Common myeloid progenitor, CD34-positive (primary cell): ENCODE data around the gene CAT.

Experiments used
- CTCF ChIA-PET: fragments of 350-600 bp; sonication (Branson Sonifier 250); formaldehyde crosslinking; loops from one replicate; lab custom pipeline; 2021; ENCODE audit warnings: antibody characterized with exemption; lab: Charles Lee
- POLR2A ChIA-PET: fragments of 350-600 bp; sonication (Branson Sonifier 250); formaldehyde crosslinking; loops from one replicate; lab custom pipeline; 2021; ENCODE audit warnings: antibody characterized with exemption; lab: Charles Lee
- DNase-seq, 3 donors: peaks; one replicate each; pipeline versions ENCODE4 v3.0.0 to v3.0.0-alpha.2; 2013
- H3K27ac ChIP-seq, 2 experiments: 1 replicate in 1 of 2; 2 replicates in 1 of 2; pipeline ENCODE4 v1.7.0; 2013; ENCODE audit warnings: inconsistent platforms in 2 of 2, low read length in 2 of 2, mild to moderate bottlenecking in 2 of 2, low read depth in 1 of 2, moderate library complexity in 1 of 2; ENCODE audit not compliant: severe bottlenecking in 2 of 2, insufficient read depth in 1 of 2, poor library complexity in 1 of 2
- H3K27me3 ChIP-seq, 5 experiments: replicated peaks in 2 of 5; 1 replicate in 3 of 5; 2 replicates in 2 of 5; pipeline versions ENCODE4 v1.6.1 to v1.7.0; 2013; ENCODE audit warnings: low read length in 4 of 5, mild to moderate bottlenecking in 2 of 5, moderate library complexity in 2 of 5, inconsistent platforms in 1 of 5; ENCODE audit not compliant: insufficient read depth in 5 of 5, control insufficient read depth in 4 of 5
- H3K36me3 ChIP-seq, 4 experiments: 1 replicate in 2 of 4; 2 replicates in 2 of 4; pipeline versions ENCODE4 v1.6.1 to v1.7.0; 2013; ENCODE audit warnings: low read length in 3 of 4, control low read depth in 1 of 4, mild to moderate bottlenecking in 1 of 4; ENCODE audit not compliant: control insufficient read depth in 4 of 4, insufficient read depth in 4 of 4
- H3K4me1 ChIP-seq, 4 experiments: 1 replicate in 3 of 4; 2 replicates in 1 of 4; pipeline versions ENCODE4 v1.6.1 to v1.7.1; 2013; ENCODE audit warnings: low read length in 3 of 4, mild to moderate bottlenecking in 3 of 4, control low read depth in 1 of 4, inconsistent platforms in 1 of 4, moderate library complexity in 1 of 4; ENCODE audit not compliant: control insufficient read depth in 4 of 4, insufficient read depth in 4 of 4; ENCODE audit errors: control extremely low read depth in 1 of 4
- H3K4me3 ChIP-seq, 7 experiments: 1 replicate in 4 of 7; 2 replicates in 3 of 7; pipeline versions ENCODE4 v1.5.1 to v1.7.0; 2013; ENCODE audit warnings: mild to moderate bottlenecking in 7 of 7, low read length in 6 of 7, moderate library complexity in 6 of 7, inconsistent platforms in 2 of 7, low read depth in 2 of 7, control low read depth in 1 of 7; ENCODE audit not compliant: insufficient read depth in 4 of 7, control insufficient read depth in 1 of 7; ENCODE audit errors: extremely low read depth in 1 of 7
- H3K9me3 ChIP-seq, 5 experiments: 1 replicate in 4 of 5; 2 replicates in 1 of 5; pipeline versions ENCODE4 v1.6.1 to v1.7.1; 2013; ENCODE audit warnings: low read length in 4 of 5, mild to moderate bottlenecking in 2 of 5, inconsistent platforms in 1 of 5, low read depth in 1 of 5, moderate library complexity in 1 of 5; ENCODE audit not compliant: control insufficient read depth in 4 of 5, insufficient read depth in 2 of 5; ENCODE audit errors: control extremely low read depth in 1 of 5
- WGBS: methylation state at CpG from one replicate; pipeline ENCODE4 v1.1.5; 2013; ENCODE audit not compliant: insufficient coverage; 5-methylcytosine and 5-hydroxymethylcytosine counted together

CAT gene

DNA sequence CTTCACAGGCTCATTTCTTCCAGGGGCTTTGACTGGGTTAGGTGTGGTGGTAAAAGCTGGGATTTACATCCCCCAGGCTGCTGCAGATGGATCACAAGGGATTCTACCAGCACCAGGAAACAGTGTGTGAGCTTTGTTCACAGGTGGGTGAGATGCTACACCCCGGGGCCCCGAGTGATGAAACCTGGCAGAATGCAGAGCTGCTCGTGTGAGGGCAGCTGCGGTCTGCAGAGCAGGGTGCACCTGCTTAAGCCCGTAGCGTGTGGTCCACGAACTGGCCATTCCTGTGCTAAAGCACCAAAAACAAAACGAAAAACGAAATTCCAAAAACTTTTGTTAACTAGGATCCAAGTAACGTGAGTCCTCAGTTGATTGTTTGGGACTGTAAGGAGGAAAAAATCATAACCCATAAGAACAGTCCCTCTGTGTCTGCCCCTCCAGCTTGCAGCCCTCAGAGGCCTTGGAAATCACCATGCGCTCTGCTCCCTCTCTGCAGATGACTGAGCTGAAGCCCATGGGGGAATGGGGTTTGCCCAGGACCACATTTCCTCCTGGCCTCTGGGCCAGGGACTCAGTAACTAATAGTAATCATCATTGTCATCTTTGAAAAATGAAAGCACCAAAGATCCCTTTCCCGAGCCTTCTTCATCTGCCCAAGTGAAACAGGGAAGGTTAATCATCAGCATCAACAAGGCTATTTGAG is 50.3 kb downstream of the CAT start:
- ChIA-PET CTCF (interaction anchor here (1.1 to 1.6 kb wide), 6 partner anchors 10 to 98 kb away, joined by 3 to 6 read pairs (median 3); no protein-coding TSS in a partner anchor), POLR2A (no interaction called here)
- Histone ChIP-seq H3K4me3 (no peak overlapping the region), H3K27ac (no peak overlapping the region), H3K27me3 (no peaks in the 10 kb centered on the region), H3K4me1 (no peaks in the 10 kb centered on the region), H3K9me3 (no peaks in the 10 kb centered on the region), H3K36me3 (no peaks in the 10 kb centered on the region)
- WGBS = 100% methylated on average over 8 of the region's 12 CpGs
- no peak for DNase-seq

DNA sequence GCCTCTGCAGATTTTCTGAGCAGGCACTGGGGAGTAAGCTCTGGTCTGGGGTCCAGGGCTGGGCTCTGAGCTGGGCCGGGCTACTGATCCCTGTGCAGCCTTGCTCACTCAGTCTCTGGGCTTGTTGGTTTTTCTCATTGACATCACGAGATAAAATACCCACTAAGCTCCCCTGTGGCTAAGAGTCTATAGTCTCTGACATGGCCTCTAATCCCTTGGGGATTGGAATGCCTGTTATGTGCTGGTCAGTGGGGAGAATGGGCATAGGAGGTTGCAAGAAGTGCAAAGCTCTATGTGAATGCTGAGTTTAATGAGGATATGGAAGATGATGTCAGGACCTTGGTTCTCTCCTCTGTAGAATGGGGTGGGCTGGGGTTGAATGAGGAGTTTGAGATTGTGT is 51.6 kb downstream of the CAT start:
- no peak for DNase-seq
- H3K4me1 ChIP-seq = no peaks in the 10 kb centered on the region

DNA sequence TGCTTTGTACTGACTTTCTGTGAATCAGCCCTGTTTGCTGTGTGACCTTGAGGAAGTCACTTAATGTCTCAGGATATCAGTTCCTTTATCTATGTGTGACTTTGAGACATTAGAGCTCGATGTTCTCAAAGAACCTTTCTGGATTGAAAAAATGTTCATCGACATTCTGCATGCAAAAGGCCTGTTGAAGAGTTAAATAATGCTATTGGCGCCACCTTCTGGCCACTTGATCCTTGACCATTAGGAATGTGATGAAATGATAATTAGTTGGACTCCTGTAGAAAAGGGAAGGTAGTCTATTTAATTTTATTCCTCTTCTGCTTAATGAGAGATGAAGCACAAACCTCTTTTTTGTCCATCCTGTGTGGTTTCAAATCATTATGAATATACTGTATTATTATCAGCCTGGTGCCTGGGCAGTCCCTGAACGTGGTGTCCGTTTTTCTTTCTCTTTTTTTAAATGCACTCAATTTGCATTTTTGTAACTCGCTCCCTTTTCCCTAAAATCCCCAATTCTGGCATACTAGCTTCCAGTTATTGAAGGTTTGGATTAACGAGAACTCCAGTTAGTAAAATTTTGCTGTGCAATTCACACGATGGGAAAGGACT is 54.2 kb downstream of the CAT start:
- no peaks in the 10 kb centered on the region for H3K36me3 ChIP-seq
- 59% methylated on average over 8 of the region's 8 CpGs for WGBS
- peak; percentile 67 to 77 (median 70) for DNase-seq
- CTCF ChIA-PET = interaction anchor here (0.6 to 2.7 kb wide), 19 partner anchors 10 to 505 kb away, joined by 3 to 9 read pairs (median 4); no protein-coding TSS in a partner anchor
- H3K9me3 ChIP-seq = no peaks in the 10 kb centered on the region
- H3K27ac ChIP-seq = no peak overlapping the region
- POLR2A ChIA-PET = interaction anchor here (0.7 kb wide), 1 partner anchor 436 kb away, joined by 3 read pairs; no protein-coding TSS in a partner anchor
- no peaks in the 10 kb centered on the region for H3K27me3 ChIP-seq
- H3K4me1 ChIP-seq = no peaks in the 10 kb centered on the region
- H3K4me3 ChIP-seq = no peak overlapping the region

More for the DNA sequence above, 51.6 kb downstream of the CAT start:
- CTCF ChIA-PET = interaction anchor here (1.1 to 1.2 kb wide), 2 partner anchors 14 to 96 kb away, joined by 3 read pairs; no protein-coding TSS in a partner anchor
- no peaks in the 10 kb centered on the region for H3K27me3 ChIP-seq
- H3K36me3 ChIP-seq = no peaks in the 10 kb centered on the region
- H3K27ac ChIP-seq = no peak overlapping the region
- POLR2A ChIA-PET = no interaction called here
- H3K9me3 ChIP-seq = no peaks in the 10 kb centered on the region
- WGBS = 100% methylated on average over 1 of the region's 2 CpGs
- H3K4me3 ChIP-seq = no peak overlapping the region

DNA sequence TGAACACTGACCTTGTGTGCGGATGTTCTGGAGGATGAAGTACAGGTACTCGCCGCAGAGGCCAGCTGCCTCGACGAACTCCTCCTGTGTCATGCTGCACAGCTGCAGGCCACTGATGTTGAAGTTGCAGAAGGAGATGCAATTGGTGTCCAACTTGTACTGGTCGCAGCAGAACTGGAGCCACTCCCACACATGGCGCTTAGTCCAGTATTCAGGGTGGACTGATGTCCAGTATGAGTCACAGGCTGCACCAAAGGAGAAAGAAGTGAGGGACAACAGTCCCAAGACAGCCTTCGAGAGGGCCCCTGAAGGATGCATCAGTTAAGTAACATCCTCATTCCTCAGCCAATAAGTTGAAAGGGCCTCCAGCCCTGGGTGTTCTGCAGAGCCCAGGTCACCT is 54.7 kb downstream of the CAT start:
- ChIA-PET POLR2A (no interaction called here), CTCF (interaction anchor here (1.1 to 2.7 kb wide), 5 partner anchors 9 to 346 kb away, joined by 3 to 9 read pairs (median 4); no protein-coding TSS in a partner anchor)
- Histone ChIP-seq H3K36me3 (no peaks in the 10 kb centered on the region), H3K9me3 (no peaks in the 10 kb centered on the region), H3K27ac (no peak overlapping the region), H3K27me3 (no peaks in the 10 kb centered on the region), H3K4me1 (no peaks in the 10 kb centered on the region), H3K4me3 (no peak overlapping the region)
- 92% methylated on average over 8 of the region's 8 CpGs for WGBS
- DNase-seq = no peak

DNA sequence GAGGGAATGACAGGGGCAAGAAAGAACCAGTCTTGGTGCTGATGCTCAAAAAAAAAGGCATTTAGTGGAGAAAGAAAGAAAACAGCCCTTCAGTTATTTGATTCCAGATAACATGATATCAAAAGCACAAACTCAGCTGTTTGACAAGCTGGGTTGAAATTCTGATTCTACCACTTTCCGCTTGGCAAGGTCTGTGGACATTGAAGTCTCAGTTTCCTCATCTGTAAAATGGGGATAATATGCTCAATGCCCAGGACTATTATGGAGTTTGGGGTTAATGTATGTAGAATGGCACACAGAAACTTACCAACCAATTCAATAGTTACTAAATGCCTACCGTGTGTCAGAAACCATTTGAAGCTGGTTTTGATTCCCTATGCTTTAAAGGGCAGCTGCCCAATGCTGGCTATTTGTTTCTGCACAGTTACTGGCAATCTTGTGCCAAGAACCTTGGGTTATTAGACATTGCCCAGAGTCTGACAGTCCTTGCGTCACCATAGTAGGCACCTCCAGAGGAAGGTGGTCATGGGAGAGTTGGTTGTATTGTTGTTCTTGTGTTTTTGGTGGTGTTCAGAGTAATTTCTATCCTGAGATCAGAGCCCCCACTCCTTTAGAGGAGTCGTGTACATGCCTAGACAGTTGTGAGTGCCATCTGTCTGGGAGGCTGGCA is 55.3 kb downstream of the CAT start:
- POLR2A ChIA-PET = no interaction called here
- no peaks in the 10 kb centered on the region for H3K27me3 ChIP-seq
- no peak overlapping the region for H3K4me3 ChIP-seq
- no peaks in the 10 kb centered on the region for H3K36me3 ChIP-seq
- CTCF ChIA-PET = interaction anchor here (1.5 to 2.7 kb wide), 2 partner anchors 9 to 26 kb away, joined by 4 to 9 read pairs; no protein-coding TSS in a partner anchor
- H3K27ac ChIP-seq = no peak overlapping the region
- WGBS = 94% methylated on average over 2 of the region's 4 CpGs
- no peaks in the 10 kb centered on the region for H3K4me1 ChIP-seq
- DNase-seq = no peak
- H3K9me3 ChIP-seq = no peaks in the 10 kb centered on the region

DNA sequence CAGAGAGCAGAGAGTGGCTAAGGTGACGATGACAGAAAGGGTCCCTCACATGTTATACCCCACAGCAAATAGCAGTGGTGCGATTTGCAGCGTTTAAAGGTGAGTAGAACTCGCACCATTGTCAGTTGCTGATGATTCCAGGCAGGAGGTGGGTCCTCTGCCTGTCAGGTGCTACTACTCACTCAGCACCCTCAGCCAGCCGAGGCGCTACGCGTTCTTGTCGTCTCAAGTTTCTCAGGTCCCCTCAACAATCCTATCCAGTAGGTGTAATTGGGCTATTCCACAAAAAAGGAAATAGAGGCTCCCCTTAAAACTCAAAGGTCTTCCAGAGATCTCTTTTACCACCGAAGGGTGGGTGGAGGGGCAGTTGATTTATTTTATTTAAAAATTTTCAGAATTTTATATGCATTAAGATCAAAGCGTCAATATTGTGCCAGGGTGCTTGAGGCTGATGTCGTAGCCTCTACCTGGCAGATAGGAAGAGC is 56.5 kb downstream of the CAT start:
- no peaks in the 10 kb centered on the region for H3K36me3 ChIP-seq
- ChIA-PET CTCF (interaction anchor here (0.9 kb wide), 1 partner anchor 16 kb away, joined by 3 read pairs; no protein-coding TSS in a partner anchor), POLR2A (no interaction called here)
- H3K4me1 ChIP-seq = no peaks in the 10 kb centered on the region
- WGBS = 96% methylated on average over 9 of the region's 12 CpGs
- H3K4me3 ChIP-seq = no peak overlapping the region
- DNase-seq = no peak
- H3K27me3 ChIP-seq = no peaks in the 10 kb centered on the region
- no peaks in the 10 kb centered on the region for H3K9me3 ChIP-seq
- no peak overlapping the region for H3K27ac ChIP-seq
